Ascending aorta (tissue), 2 donors: ENCODE data around the gene POMT1. TPM values are rescaled to one million over a fixed set of nuclear protein-coding genes. Genes with fewer than 3 reads are reported as not detected.
A peak's percentile ranks its signal among the peaks of the same experiment; 100 is the strongest.

Source experiments
- DNase-seq, 2 donors: peaks; one replicate each; pipeline ENCODE4 v3.0.0-alpha.2; 2019; ENCODE audit warnings: low spot score in 2 of 2
- H3K27ac ChIP-seq, 2 donors: fragments of 200-600 bp; sonication (generic); one replicate each; pipeline ENCODE4 v1.5.1; 2016 to 2017; ENCODE audit warnings: mild to moderate bottlenecking in 1 of 2
- H3K27me3 ChIP-seq: fragments of 200-600 bp; sonication (generic); one replicate; pipeline ENCODE4 v1.5.1; 2017
- H3K36me3 ChIP-seq, 2 donors: fragments of 200-600 bp; sonication (generic); one replicate each; pipeline ENCODE4 v1.5.1; 2016
- H3K4me1 ChIP-seq, 2 donors: fragments of 200-600 bp; sonication (generic); one replicate each; pipeline ENCODE4 v1.5.1; 2016 to 2017; ENCODE audit warnings: mild to moderate bottlenecking in 1 of 2
- H3K4me3 ChIP-seq, 2 donors: fragments of 200-600 bp; sonication (generic); one replicate each; pipeline ENCODE4 v1.5.1; 2016 to 2017; ENCODE audit warnings: mild to moderate bottlenecking in 1 of 2
- H3K9me3 ChIP-seq, 2 donors: fragments of 200-600 bp; sonication (generic); one replicate each; pipeline ENCODE4 v1.5.1; 2016
- CTCF ChIP-seq, 3 experiments: fragments of 200-600 bp in 2 of 3; fragments of 450-650 bp in 1 of 3; sonication (generic) in 2 of 3; IDR thresholded peaks; one replicate each; pipeline ENCODE4 v1.5.1; 2016 to 2019; ENCODE audit warnings: antibody characterized with exemption in 3 of 3, mild to moderate bottlenecking in 1 of 3, moderate library complexity in 1 of 3
- intact Hi-C: fragments of 100-400 bp; cut with DNase I; formaldehyde crosslinking; loops from one replicate; pipeline ENCODE4 v1.15.1; 2023
- total RNA-seq: library from RNA; depleted of rRNA; stranded (reverse); fragments of >200 nt; gene quantifications from one replicate; pipeline ENCODE4 v1.1.0, GENCODE V29; 2016

POMT1 gene
- total RNA-seq, 1 donor from 2014 or later = 128 TPM

DNA sequence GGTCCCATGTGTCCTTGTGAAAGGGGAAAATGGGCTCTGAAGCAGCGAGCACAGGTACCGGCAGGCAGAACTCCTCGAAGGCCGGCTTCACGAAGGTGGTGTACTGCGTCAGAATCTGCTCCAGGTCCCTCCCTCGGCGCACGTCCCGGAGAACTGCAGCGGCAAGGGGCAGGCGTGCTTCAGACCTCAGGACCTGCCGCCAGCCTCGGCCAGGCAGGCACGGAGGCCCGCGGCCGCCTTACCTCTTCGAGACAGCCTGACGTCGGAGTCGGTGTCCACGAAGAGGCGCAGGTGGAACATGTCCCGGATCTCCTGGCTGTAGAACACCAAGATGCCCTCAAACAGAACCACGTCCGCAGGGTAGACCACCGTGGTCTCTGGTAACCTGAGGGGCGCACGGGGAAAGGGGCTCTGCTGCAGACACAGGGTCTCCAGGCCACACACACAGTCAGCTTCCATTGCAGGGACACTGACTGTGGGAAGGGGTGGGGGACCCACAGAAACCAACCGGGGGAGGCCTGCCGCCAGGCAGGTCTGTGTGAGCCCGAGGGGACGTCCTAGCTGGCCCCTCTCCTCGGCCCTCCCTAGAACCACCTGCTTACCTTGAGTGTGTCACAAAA, 26.3 kb downstream of the POMT1 start:
- intact Hi-C loops = no loop called here
- Histone ChIP-seq H3K27ac (no peak overlapping the region), H3K9me3 (no peaks in the 10 kb centered on the region), H3K27me3 (no peaks in the 10 kb centered on the region), H3K36me3 (peaks cover 52 to 58% of the 10 kb centered on the region in 2 donors), H3K4me3 (no peak overlapping the region), H3K4me1 (peaks cover 11 to 14% of the 10 kb centered on the region in 2 donors)
- no peak for TF ChIP-seq CTCF (IDR thresholded peaks at IDR 0.05)
- DNase-seq = no peak

- Histone ChIP-seq H3K27me3 (no peaks in the 10 kb centered on the region), H3K27ac (peak overlapping the region; percentile 79 to 81), H3K36me3 (peaks cover 43 to 51% of the 10 kb centered on the region in 2 donors), H3K4me3 (peak overlapping the region; percentile 93 to 99), H3K4me1 (peaks cover 11 to 14% of the 10 kb centered on the region in 2 donors), H3K9me3 (no peaks in the 10 kb centered on the region)
- intact Hi-C loops = loop anchor here (2.0 to 5.0 kb wide), 2 partner anchors 157 to 212 kb away; partner anchors contain the start of gene RAPGEF1
- no peak for TF ChIP-seq CTCF (IDR thresholded peaks at IDR 0.05)
- DNase-seq = no peak
Observed at GRCh38 chr9:131529597-131530545, 27.2 kb downstream of the POMT1 start.

DNA sequence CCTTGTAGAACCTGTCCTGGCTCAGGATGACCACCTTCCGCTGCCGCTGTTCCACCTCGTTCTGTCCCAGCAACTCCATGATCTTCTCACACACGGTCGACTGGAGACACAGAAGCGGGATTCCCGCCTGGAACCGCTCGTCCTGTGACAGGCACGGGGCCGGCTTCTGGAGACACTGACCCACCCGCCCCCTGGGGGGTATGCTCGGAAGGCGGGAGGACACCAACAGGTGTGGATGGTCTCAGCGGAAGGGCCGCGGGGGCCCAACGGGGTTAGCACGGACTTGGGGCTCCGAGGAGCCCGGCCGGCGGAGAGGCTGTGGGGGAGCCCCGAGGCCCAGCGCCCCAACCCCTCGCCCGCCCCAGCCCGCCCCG, 27.8 kb downstream of the POMT1 start:
- peak in 2 of 3 experiments; percentile 17 for TF ChIP-seq CTCF (IDR thresholded peaks at IDR 0.05)
- Histone ChIP-seq H3K27ac (peak overlapping the region; percentile 79 to 81), H3K4me3 (peak overlapping the region; percentile 93 to 99), H3K36me3 (peaks cover 38 to 44% of the 10 kb centered on the region in 2 donors), H3K9me3 (no peaks in the 10 kb centered on the region), H3K4me1 (peaks cover 11 to 14% of the 10 kb centered on the region in 2 donors), H3K27me3 (no peaks in the 10 kb centered on the region)
- intact Hi-C loops = loop anchor here (2.0 to 5.0 kb wide), 2 partner anchors 158 to 212 kb away; partner anchors contain the start of gene RAPGEF1
- DNase-seq = peak in 1 of 2 donors; percentile 78

DNA sequence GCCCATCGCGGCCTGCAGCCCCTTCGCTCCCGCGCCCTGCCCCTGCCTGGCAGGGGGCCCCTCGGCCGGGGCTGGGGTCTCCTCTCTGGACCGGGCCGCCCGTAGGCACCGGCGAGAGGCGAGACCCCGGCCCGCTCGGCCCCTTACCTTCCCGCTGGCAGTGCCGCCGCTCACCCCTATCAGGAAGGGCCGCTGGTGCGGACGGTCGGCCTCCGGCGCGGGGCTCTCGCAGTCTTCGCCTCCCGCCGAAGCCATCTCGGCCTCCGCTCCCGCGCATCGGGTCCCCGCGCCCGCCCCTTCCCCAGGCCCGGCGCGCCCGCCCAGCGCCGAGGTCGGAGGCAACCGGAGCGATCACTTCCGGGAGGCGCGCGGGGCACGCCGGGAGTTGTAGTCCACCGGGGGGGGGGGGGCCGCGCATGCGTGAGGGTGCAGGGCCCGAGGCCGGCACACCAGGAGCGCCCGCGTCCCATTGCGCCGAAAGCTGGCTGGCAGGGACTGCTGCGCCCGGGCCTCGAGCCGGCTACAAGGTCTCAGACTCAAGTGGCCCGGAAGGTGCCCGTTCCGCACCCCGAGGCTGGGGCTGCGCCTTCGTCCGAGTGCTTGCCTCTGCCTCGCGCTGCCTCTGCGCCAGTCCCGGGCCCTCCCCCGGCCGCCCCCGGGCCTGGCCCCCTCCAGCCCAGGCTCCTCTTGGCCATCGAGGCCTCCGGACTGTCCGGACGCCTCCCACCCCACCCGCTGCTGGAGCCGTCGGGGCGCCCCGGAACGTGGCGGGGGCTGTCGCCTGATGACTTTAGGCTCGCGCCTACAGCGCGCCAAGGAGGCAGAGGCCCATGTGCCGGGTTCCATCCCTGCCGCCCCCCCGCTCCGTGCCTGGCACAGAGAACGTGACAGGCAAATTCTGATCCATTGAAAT, 28.5 kb downstream of the POMT1 start, which contains the start of gene UCK1:
Gene UCK1 (minus strand): TSS at position 344 of the 913 bp plus-strand sequence. CDS start 89 bp downstream, at position 255.
- Histone ChIP-seq H3K4me3 (peak within 1 kb of the TSS; percentile 93 to 99), H3K36me3 (peaks cover 31 to 37% of the 10 kb centered on the region in 2 donors), H3K27ac (peak within 1 kb of the TSS; percentile 79 to 81), H3K9me3 (no peaks in the 10 kb centered on the region), H3K4me1 (peaks cover 11 to 14% of the 10 kb centered on the region in 2 donors), H3K27me3 (no peaks in the 10 kb centered on the region)
- TF ChIP-seq CTCF (IDR thresholded peaks at IDR 0.05) = no peak
- intact Hi-C loops = loop anchor here (2.0 to 5.0 kb wide), 2 partner anchors 158 to 211 kb away; partner anchors contain the start of gene RAPGEF1
- peak in 1 of 2 donors; percentile 80 for DNase-seq
